ENCODE results near the gene SMG6. TPM values are rescaled to one million over a fixed set of nuclear protein-coding genes. Genes with fewer than 3 reads are reported as not detected.

The SMG6 gene
- total and polyA plus RNA-seq, 5 experiments from 2014 or later, result 5.3 to 51.4 (median 13.5) TPM

DNA sequence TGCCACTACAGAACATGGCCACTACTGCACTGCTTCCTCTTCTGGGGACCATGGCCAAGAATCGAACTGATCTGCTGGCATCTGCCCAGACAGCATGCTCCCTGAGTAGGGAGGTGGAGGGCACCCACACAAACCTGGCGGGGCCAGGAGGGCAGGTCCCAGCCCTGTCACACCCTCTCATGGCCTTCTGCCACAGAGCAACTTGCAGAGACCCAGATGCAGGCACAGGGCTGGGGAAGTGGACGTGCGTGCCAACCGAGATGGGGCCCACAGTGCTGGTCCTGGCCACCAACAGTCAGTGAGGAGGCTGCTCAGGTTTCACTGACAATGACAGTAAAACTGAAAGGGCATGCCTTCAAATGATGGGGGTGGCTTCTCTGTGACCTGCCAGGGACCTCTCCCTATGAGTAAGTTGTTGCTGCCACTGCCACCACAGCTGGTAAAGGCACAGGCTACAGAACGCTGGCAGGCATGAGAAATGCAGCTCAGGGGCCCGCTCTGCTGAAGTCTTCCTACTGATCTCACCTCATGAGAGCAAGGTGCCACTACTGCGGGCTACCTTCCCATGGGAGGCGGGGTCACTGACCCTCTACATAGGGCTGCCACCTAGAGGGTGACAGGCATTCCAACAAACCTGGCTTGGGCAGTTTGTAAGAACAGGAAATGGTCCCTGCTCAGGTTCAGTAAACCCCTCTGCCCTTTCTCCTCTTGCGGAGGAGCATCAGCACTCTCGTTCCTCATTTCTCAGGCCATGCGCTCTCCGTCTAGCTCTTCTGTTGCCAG lies 233.2 kb downstream of the SMG6 start:
- H3K4me1 Mint-ChIP-seq, result peaks cover 0 to 19% (median 5%) of the 10 kb centered on the region in 4 donors
- DNase-seq (no peak), ATAC-seq (peak in 1 of 2 donors; percentile 38)
- H3K27me3 Mint-ChIP-seq, result peaks cover 0 to 6% (median 1%) of the 10 kb centered on the region in 5 donors
- POLR2A ChIA-PET, result no interaction called here
- H3K36me3 Mint-ChIP-seq, result peaks cover 8 to 82% (median 61%) of the 10 kb centered on the region in 3 donors
- H3K4me3 Mint-ChIP-seq, result peak overlapping the region in 1 of 10 donors; percentile 30
- peak overlapping the region in 4 of 10 donors; percentile 24 to 77 (median 41) for H3K27ac Mint-ChIP-seq
- no peaks in the 10 kb centered on the region for H3K9me3 Mint-ChIP-seq

DNA sequence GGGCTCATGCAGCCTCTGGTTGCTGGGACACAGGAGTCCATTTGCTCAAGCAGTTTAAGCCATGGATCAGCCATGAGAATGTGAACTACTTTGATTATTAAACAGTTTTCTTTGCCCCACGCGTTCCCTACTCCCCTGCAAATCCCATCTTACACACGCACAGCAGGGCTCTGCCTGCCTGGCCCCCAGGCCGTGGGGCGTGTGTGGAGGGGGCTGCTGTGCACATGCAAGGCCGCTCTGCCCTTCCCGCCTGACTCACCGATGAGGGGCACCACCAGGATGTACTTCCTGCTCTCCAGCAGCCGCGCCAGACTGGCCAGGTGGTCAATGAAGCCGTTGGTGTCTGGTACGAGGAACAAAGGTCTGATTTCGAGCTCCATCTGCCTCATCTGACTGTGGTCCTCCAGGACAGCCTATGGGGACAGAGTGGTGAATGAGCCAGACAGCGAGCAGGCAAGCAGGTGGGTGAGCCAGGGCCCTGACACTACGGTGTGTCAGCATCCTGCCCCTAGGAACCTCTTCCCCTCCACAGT lies 235.0 kb downstream of the SMG6 start:
- peak overlapping the region in 7 of 10 donors; percentile 43 to 84 (median 48) for H3K27ac Mint-ChIP-seq
- ATAC-seq (no peak), DNase-seq (no peak)
- peaks cover 2 to 14% (median 13%) of the 10 kb centered on the region in 5 donors for H3K27me3 Mint-ChIP-seq
- no peak overlapping the region for H3K4me3 Mint-ChIP-seq
- peaks cover 16 to 95% (median 73%) of the 10 kb centered on the region in 3 donors for H3K36me3 Mint-ChIP-seq
- H3K9me3 Mint-ChIP-seq, result no peaks in the 10 kb centered on the region
- H3K4me1 Mint-ChIP-seq, result peaks cover 0 to 22% (median 6%) of the 10 kb centered on the region in 4 donors
- POLR2A ChIA-PET, result interaction anchor here (0.9 kb wide), 1 partner anchor 12 kb away, joined by 4 read pairs; no protein-coding TSS in a partner anchor

DNA sequence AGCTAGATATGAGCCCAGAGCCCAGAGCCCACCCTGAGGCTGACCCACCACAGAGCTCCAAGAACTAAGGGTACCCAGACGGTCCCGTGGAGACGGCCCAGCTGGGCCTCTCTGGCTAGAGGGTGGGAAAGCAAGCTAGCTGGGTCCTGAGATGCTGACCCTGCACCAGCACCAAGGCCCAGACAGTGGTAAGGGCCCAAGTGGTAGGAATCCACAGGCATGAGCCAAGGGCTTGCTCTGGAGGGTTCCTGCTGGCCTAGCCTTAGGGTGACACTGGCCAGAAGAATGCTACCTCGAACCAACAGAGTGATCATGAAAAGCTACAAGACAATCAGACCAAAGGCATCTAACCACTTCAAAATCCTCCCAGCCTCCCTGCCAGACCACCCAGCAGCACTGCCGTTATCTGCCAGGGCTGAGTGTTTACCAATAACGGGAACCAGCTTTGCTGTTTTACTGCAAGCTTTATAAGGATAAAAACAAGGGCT lies 235.5 kb downstream of the SMG6 start:
- H3K27me3 Mint-ChIP-seq, result peaks cover 2 to 19% (median 13%) of the 10 kb centered on the region in 5 donors
- H3K36me3 Mint-ChIP-seq, result peaks cover 16 to 97% (median 78%) of the 10 kb centered on the region in 3 donors
- peak overlapping the region in 4 of 10 donors; percentile 43 to 67 (median 56) for H3K27ac Mint-ChIP-seq
- ATAC-seq, result no peak
- DNase-seq, result no peak
- no peak overlapping the region for H3K4me3 Mint-ChIP-seq
- POLR2A ChIA-PET, result interaction anchor here (0.9 kb wide), 1 partner anchor 11 kb away, joined by 4 read pairs; no protein-coding TSS in a partner anchor
- peaks cover 0 to 22% (median 6%) of the 10 kb centered on the region in 4 donors for H3K4me1 Mint-ChIP-seq
- no peaks in the 10 kb centered on the region for H3K9me3 Mint-ChIP-seq

DNA sequence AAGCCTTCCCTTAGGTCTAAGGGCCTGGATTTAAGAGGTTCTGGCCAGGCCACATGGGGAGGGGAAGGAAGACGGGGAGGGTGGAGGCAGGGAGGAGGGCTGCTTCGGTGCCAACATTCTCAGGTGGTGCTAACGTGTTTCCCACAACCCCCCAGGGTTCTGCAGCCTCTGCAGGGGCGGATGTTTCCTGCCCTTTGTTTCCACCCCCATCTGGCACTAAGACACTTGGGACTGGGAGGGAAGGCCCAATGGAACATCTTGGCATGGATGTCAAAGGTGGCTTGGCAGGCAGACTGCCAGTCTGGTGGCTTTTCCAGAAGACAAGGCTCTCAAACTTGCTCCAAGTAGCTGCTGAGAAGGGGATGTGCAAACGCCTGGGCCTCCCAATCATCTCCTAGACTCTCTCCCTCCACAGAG lies 236.0 kb downstream of the SMG6 start:
- POLR2A ChIA-PET, result interaction anchor here (0.5 kb wide), 1 partner anchor 24 kb away, joined by 3 read pairs; no protein-coding TSS in a partner anchor
- H3K4me1 Mint-ChIP-seq, result peaks cover 0 to 20% (median 6%) of the 10 kb centered on the region in 4 donors
- DNase-seq (no peak), ATAC-seq (no peak)
- no peak overlapping the region for H3K4me3 Mint-ChIP-seq
- H3K9me3 Mint-ChIP-seq, result no peaks in the 10 kb centered on the region
- peaks cover 2 to 19% (median 13%) of the 10 kb centered on the region in 5 donors for H3K27me3 Mint-ChIP-seq
- peak overlapping the region in 1 of 10 donors; percentile 53 for H3K27ac Mint-ChIP-seq
- H3K36me3 Mint-ChIP-seq, result peaks cover 16 to 97% (median 78%) of the 10 kb centered on the region in 3 donors

DNA sequence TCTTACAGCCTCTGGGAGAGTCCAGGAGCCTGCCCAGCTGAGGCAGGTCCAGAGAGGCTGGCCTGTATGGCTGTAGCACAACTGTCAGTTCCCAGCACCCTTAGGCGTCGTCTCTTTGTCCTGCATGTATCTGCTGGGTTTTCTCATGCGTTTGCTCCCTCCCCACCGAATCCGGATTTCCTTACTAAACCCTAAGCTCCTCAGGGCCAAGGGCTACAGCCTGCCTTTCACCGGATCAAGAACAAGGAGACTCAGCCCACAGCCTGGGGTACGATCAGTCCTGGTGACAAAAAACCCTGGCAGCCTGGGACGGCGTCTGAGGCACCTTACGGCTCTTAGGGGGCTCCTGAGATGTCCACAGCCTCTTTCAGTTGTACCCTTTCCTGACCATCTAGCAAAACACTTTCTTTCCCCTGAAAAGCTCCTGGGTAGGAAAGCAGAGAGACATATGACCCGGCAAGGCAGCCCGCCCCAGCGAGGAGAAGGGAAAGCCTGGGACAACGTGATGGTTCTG lies 236.5 kb downstream of the SMG6 start:
- Mint-ChIP-seq H3K4me3 (no peak overlapping the region), H3K4me1 (peaks cover 0 to 21% (median 6%) of the 10 kb centered on the region in 4 donors), H3K27ac (peak overlapping the region in 1 of 10 donors; percentile 53), H3K9me3 (no peaks in the 10 kb centered on the region), H3K27me3 (peaks cover 2 to 22% (median 13%) of the 10 kb centered on the region in 5 donors), H3K36me3 (peaks cover 16 to 97% (median 78%) of the 10 kb centered on the region in 3 donors)
- DNase-seq (no peak), ATAC-seq (no peak)
- POLR2A ChIA-PET, result interaction anchor here (0.5 kb wide), 1 partner anchor 24 kb away, joined by 3 read pairs; no protein-coding TSS in a partner anchor

DNA sequence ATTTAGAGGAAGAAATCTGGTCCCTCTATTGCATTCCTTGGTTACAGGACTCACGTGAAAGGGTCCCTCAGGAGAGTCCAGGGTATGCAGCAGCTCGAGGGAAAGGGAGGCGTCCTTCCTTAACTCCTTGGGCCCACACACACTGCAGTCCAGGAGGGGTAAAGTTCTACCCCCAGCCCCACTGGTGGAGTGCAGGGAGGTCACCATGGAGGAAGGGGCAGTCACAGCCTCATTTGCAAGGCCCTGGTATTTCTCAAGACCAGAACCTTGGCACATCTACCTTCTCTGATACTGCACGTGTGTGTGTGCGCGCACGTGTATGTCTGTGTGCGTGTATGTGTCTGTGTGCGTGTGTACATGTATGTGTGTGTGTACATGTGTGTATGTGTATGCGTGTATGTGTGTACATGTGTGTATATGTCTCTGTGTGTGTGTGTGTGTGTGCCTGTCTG lies 237.6 kb downstream of the SMG6 start:
- H3K27ac Mint-ChIP-seq, result no peak overlapping the region
- H3K4me3 Mint-ChIP-seq, result no peak overlapping the region
- DNase-seq (no peak), ATAC-seq (no peak)
- peaks cover 16 to 97% (median 83%) of the 10 kb centered on the region in 3 donors for H3K36me3 Mint-ChIP-seq
- H3K27me3 Mint-ChIP-seq, result peaks cover 2 to 32% (median 17%) of the 10 kb centered on the region in 5 donors
- H3K9me3 Mint-ChIP-seq, result no peaks in the 10 kb centered on the region
- peaks cover 0 to 20% (median 6%) of the 10 kb centered on the region in 4 donors for H3K4me1 Mint-ChIP-seq
- POLR2A ChIA-PET, result no interaction called here

DNA sequence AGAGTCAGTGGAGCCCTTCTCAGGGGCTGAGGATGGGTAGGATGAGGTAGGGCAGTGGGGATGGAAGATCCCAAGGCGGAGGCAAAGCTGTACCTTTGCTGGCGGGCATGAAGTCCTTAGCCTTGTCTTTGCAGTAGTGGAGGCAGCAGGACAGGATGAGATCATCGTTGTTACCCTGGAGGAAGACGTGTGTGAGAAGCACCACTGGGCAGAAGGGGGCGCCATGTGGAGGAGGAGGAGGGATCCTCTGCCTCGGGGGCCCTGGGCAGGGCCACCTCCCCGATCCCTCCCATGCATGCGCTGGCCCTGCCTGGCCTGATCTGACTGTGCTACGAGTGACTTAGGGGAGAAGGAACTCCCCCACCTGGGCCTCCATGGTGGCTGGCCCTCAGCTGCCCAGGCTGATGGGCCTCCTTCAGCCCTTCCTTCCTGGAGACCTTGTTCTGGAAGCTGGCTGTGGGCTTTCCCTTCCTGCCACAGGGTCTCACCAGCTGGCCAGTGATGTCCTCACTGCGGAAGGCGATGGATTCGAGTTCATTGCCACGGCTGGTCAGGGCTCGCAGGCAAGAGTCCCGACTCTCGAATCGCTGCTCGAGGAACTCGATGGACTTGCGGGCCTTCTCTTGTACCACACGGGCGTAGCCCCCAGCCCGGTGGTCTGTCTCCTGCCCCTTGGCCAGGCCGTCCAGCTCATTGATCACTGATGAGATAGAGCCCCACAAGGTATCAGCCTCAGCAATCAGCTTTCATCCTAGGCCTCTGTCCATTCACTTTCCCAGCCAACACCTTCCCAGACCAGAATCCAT lies 238.4 kb downstream of the SMG6 start:
- peak in 5 of 10 donors; percentile 23 to 62 (median 34) for DNase-seq
- H3K9me3 Mint-ChIP-seq, result no peaks in the 10 kb centered on the region
- peak; percentile 52 to 67 for ATAC-seq
- POLR2A ChIA-PET, result no interaction called here
- H3K4me3 Mint-ChIP-seq, result peak overlapping the region in 2 of 10 donors; percentile 16 to 51
- H3K4me1 Mint-ChIP-seq, result peaks cover 0 to 25% (median 6%) of the 10 kb centered on the region in 4 donors
- peaks cover 2 to 40% (median 22%) of the 10 kb centered on the region in 5 donors for H3K27me3 Mint-ChIP-seq
- H3K36me3 Mint-ChIP-seq, result peaks cover 16 to 98% (median 88%) of the 10 kb centered on the region in 3 donors
- peak overlapping the region in 3 of 10 donors; percentile 53 to 74 (median 71) for H3K27ac Mint-ChIP-seq

DNA sequence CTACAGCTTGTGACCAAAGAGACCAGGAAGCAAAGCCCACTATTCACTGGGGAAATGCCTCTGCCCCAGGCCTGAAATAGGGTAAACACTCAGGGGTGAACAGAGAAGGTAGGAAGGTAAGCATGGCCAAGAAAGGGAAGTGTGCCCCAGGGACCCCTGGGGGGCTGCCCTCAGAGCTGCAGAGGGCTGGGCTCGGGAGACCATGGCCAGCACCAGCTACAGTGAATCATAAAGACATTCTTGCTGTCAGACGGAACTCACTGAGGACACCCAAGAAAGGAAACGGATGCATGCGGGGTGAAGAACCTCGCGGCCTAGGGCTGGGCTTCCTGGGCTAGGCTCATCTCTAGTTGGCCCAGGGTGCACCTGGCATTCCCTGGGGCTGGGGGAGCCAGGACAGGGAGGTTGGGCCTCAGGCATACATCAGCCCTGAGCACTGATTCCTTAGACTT lies 239.0 kb downstream of the SMG6 start:
- ATAC-seq (no peak), DNase-seq (peak in 1 of 10 donors; percentile 45)
- Mint-ChIP-seq H3K36me3 (peaks cover 12 to 97% (median 83%) of the 10 kb centered on the region in 3 donors), H3K4me3 (no peak overlapping the region), H3K27me3 (peaks cover 2 to 46% (median 26%) of the 10 kb centered on the region in 5 donors), H3K27ac (peak overlapping the region in 2 of 10 donors; percentile 53 to 74), H3K9me3 (no peaks in the 10 kb centered on the region), H3K4me1 (peaks cover 3 to 28% (median 7%) of the 10 kb centered on the region in 4 donors)
- POLR2A ChIA-PET, result no interaction called here

DNA sequence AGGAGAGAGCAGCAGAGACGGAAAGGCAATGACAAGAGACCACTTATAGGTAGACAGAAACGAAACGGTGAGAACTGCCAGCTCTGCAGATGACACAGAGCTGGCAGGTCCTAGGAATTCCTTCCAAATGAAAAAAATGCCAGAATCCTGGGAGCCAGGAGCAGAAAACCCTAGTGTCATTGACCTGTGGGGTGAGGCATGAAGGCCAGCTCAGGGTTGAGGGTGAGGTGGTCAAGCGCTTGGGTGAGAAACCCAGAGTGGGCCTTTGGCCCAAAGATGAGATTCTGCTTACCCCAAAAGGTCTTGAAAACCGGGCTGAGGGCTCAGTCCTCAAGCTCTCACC lies 239.5 kb downstream of the SMG6 start:
- H3K36me3 Mint-ChIP-seq, result peaks cover 12 to 95% (median 80%) of the 10 kb centered on the region in 3 donors
- POLR2A ChIA-PET, result no interaction called here
- ATAC-seq (no peak), DNase-seq (no peak)
- no peaks in the 10 kb centered on the region for H3K9me3 Mint-ChIP-seq
- no peak overlapping the region for H3K4me3 Mint-ChIP-seq
- peaks cover 2 to 50% (median 29%) of the 10 kb centered on the region in 5 donors for H3K27me3 Mint-ChIP-seq
- H3K4me1 Mint-ChIP-seq, result peaks cover 7 to 32% (median 10%) of the 10 kb centered on the region in 4 donors
- H3K27ac Mint-ChIP-seq, result peak overlapping the region in 2 of 10 donors; percentile 38 to 83

DNA sequence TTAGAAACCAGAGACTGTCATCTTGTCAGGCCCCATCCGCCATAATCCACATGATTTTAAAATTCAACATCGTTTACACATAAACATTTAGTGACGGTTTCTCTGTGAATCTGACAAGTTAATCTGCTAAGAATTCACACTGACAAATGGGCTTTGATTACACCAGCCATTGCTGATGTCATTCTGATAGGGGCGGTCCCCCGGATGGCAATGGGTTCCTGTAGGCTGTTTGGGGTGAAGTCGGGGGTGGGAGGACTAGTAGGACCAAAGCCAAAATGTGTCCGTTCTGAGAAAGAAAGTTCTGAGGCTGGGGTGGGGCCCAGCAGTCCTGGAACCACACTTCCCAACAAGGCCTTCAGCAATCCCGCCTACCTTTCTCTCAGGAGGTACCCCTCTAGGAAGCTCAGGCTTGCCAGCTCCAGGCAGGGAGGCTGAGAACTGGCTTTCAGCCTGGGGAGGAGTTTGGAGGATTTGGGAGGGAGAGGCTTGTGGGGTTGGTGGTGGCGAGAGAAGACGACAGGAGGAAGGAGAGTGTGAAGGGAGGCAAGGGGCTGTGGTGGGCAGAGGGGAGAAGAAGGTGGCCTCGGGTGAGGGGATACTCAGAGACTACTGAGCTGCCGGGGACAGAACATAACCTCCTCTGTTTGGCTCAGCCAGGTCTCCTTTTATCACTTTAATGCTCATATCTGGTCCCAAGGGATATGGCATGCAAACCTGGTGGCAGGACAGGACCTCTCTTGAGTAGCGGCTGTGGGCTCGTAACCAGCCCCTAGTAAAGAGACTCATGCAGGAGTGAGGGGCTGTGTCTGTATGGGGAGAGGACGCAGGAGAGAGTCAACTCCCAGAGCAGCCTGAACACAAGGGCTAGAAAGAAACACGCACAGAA lies 240.1 kb downstream of the SMG6 start:
- Mint-ChIP-seq H3K4me3 (no peak overlapping the region), H3K27me3 (peaks cover 2 to 51% (median 25%) of the 10 kb centered on the region in 5 donors), H3K27ac (peak overlapping the region in 2 of 10 donors; percentile 38 to 83), H3K9me3 (no peaks in the 10 kb centered on the region), H3K4me1 (peaks cover 7 to 32% (median 7%) of the 10 kb centered on the region in 4 donors), H3K36me3 (peaks cover 12 to 89% (median 74%) of the 10 kb centered on the region in 3 donors)
- POLR2A ChIA-PET, result no interaction called here
- no peak for ATAC-seq
- peak in 1 of 10 donors; percentile 34 for DNase-seq

Measured in naive thymus-derived CD8-positive, alpha-beta T cell (primary cell).